ENCODE data around the gene TMEM94.

DNA sequence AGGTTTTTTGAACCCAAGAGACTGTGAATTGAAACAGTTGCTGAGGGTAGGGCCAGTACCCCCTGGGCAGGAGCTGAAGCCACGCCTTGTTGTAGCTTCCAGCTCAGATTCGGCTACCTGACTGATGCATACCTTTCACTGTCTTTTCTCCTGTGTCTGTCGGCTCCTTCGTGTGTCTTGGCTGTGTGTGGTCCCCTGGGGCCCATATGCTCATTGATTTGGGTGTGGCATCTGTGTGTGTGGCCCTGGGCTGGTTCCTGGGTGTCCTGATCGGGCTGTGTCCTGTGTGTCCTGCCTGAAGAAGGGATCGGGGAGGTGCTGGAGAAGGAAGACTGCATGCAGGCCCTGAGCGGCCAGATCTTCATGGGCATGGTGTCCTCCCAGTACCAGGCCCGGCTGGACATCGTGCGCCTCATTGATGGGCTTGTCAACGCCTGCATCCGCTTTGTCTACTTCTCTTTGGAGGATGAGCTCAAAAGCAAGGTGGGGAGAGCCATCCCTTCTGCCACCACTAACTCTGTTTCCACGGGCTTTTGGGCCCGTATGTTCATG lies 38.0 kb downstream of the TMEM94 start:
- TF ChIP-seq, protein P1, sequence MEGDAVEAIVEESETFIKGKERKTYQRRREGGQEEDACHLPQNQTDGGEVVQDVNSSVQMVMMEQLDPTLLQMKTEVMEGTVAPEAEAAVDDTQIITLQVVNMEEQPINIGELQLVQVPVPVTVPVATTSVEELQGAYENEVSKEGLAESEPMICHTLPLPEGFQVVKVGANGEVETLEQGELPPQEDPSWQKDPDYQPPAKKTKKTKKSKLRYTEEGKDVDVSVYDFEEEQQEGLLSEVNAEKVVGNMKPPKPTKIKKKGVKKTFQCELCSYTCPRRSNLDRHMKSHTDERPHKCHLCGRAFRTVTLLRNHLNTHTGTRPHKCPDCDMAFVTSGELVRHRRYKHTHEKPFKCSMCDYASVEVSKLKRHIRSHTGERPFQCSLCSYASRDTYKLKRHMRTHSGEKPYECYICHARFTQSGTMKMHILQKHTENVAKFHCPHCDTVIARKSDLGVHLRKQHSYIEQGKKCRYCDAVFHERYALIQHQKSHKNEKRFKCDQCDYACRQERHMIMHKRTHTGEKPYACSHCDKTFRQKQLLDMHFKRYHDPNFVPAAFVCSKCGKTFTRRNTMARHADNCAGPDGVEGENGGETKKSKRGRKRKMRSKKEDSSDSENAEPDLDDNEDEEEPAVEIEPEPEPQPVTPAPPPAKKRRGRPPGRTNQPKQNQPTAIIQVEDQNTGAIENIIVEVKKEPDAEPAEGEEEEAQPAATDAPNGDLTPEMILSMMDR (IDR thresholded peaks at IDR 0.05): no peak
- no peak for TF ChIP-seq POLR2A (IDR thresholded peaks at IDR 0.05)
